H1 (cell line): ENCODE results near the gene CDC7. TPM values are rescaled to one million over a fixed set of nuclear protein-coding genes. Genes with fewer than 3 reads are reported as not detected.

ENCODE experiments used
- CTCF ChIA-PET: fragments of 300-600 bp; sonication (Branson Sonifier 250); formaldehyde crosslinking; loops from one replicate; lab custom pipeline; 2021; ENCODE audit not compliant: partially characterized antibody; lab: Charles Lee
- POLR2A ChIA-PET: fragments of 300-600 bp; sonication (Branson Sonifier 250); formaldehyde crosslinking; loops from one replicate; lab custom pipeline; 2021; ENCODE audit warnings: inconsistent platforms; ENCODE audit not compliant: partially characterized antibody; lab: Charles Lee
- DNase-seq, 2 experiments: peaks; one replicate each; pipeline versions ENCODE4 v3.0.0 to v3.0.0-alpha.2; 2010 to 2022; ENCODE audit warnings: low spot score in 2 of 2, low read depth in 1 of 2, mixed read lengths in 1 of 2
- FAIRE-seq: peaks from 2 replicates; lab custom pipeline; 2011; peaks lifted over from hg19 to GRCh38; lab: Jason Lieb, UNC
- H2AFZ ChIP-seq: 2 replicates; pipeline ENCODE4 v1.8.1; 2012; ENCODE audit warnings: low read length, inconsistent platforms
- H2AK5ac ChIP-seq: 2 replicates; pipeline ENCODE4 v1.6.1; 2013; ENCODE audit warnings: low read depth, low read length
- H2BK120ac ChIP-seq: replicated peaks from 2 replicates; pipeline ENCODE3; 2013; ENCODE audit warnings: low read depth, low read length, inconsistent platforms
- H2BK12ac ChIP-seq: 2 replicates; pipeline ENCODE4 v1.6.1; 2013; ENCODE audit warnings: low read depth, low read length
- H2BK15ac ChIP-seq: 2 replicates; pipeline ENCODE4 v1.6.1; 2013; ENCODE audit warnings: low read length
- H2BK20ac ChIP-seq: 2 replicates; pipeline ENCODE4 v1.6.1; 2013; ENCODE audit warnings: low read length
- H2BK5ac ChIP-seq: 2 replicates; pipeline ENCODE4 v1.6.1; 2013; ENCODE audit warnings: low read depth, low read length
- H3K14ac ChIP-seq: 2 replicates; pipeline ENCODE4 v1.6.1; 2013; ENCODE audit warnings: inconsistent platforms; ENCODE audit not compliant: insufficient read length
- H3K18ac ChIP-seq: 2 replicates; pipeline ENCODE4 v1.6.1; 2013; ENCODE audit warnings: low read length; ENCODE audit errors: extremely low read depth
- H3K23ac ChIP-seq: 2 replicates; pipeline ENCODE4 v1.6.1; 2013; ENCODE audit warnings: inconsistent platforms; ENCODE audit not compliant: insufficient read length
- H3K23me2 ChIP-seq: 2 replicates; pipeline ENCODE4 v1.6.1; 2013; ENCODE audit warnings: low read depth, low read length
- H3K27ac ChIP-seq: 2 replicates; pipeline ENCODE4 v1.6.1; 2011; ENCODE audit warnings: low read depth, low read length, inconsistent platforms
- H3K27me3 ChIP-seq, 4 experiments: replicated peaks in 1 of 4; 1 replicate in 1 of 4; 2 replicates in 3 of 4; pipeline versions ENCODE4 v1.6.1 to v1.8.1; 2011 to 2013; ENCODE audit warnings: low read length in 3 of 4, mild to moderate bottlenecking in 3 of 4, inconsistent platforms in 2 of 4, mixed read lengths in 2 of 4, moderate library complexity in 1 of 4; ENCODE audit not compliant: control insufficient read depth in 3 of 4, insufficient read depth in 3 of 4; ENCODE audit errors: extremely low read depth in 1 of 4
- H3K36me3 ChIP-seq, 4 experiments: 2 replicates each; pipeline versions ENCODE4 v1.6.1 to v1.8.1; 2011 to 2013; ENCODE audit warnings: mild to moderate bottlenecking in 4 of 4, low read length in 3 of 4, moderate library complexity in 2 of 4, control low read depth in 1 of 4, inconsistent platforms in 1 of 4; ENCODE audit not compliant: insufficient read depth in 4 of 4, control insufficient read depth in 2 of 4
- H3K4ac ChIP-seq: replicated peaks from 2 replicates; pipeline ENCODE3; 2013; ENCODE audit warnings: low read length, low read depth, mixed read lengths, inconsistent platforms; ENCODE audit not compliant: insufficient read length
- H3K4me1 ChIP-seq, 4 experiments: replicated peaks in 1 of 4; 1 replicate in 1 of 4; 2 replicates in 3 of 4; pipeline versions ENCODE4 v1.6.1 to v1.8.1; 2011 to 2013; ENCODE audit warnings: low read length in 3 of 4, inconsistent platforms in 2 of 4, mixed read lengths in 1 of 4; ENCODE audit not compliant: insufficient read depth in 4 of 4, control insufficient read depth in 3 of 4
- H3K4me2 ChIP-seq, 2 experiments: 2 replicates each; pipeline versions ENCODE4 v1.6.1 to v1.8.1; 2011 to 2013; ENCODE audit warnings: low read depth in 2 of 2, low read length in 2 of 2, control low read depth in 1 of 2, inconsistent platforms in 1 of 2, mild to moderate bottlenecking in 1 of 2; ENCODE audit not compliant: insufficient read depth in 1 of 2
- H3K4me3 ChIP-seq, 4 experiments: fragments of 200-600, 300-600 bp in 1 of 4; sonication (generic), shearing (Covaris generic), sonication (Bioruptor Twin) in 1 of 4; 2 replicates each; pipeline versions ENCODE4 v1.5.1 to v1.8.1; 2011 to 2016; ENCODE audit warnings: low read length in 4 of 4, low read depth in 3 of 4, control low read depth in 2 of 4, inconsistent platforms in 2 of 4, mild to moderate bottlenecking in 2 of 4, mixed read lengths in 1 of 4, moderate library complexity in 1 of 4; ENCODE audit not compliant: insufficient read depth in 2 of 4; ENCODE audit errors: extremely low read depth in 1 of 4
- H3K56ac ChIP-seq: replicated peaks from 2 replicates; pipeline ENCODE3; 2013; ENCODE audit warnings: low read depth, mild to moderate bottlenecking, mixed read lengths, low read length, inconsistent platforms; ENCODE audit not compliant: insufficient read length
- H3K79me1 ChIP-seq: 2 replicates; pipeline ENCODE4 v1.6.1; 2013; ENCODE audit warnings: low read depth, low read length, control low read depth
- H3K79me2 ChIP-seq, 2 experiments: 2 replicates each; pipeline versions ENCODE4 v1.6.1 to v1.8.1; 2012 to 2013; ENCODE audit warnings: low read length in 2 of 2, mild to moderate bottlenecking in 2 of 2, inconsistent platforms in 1 of 2; ENCODE audit not compliant: insufficient read depth in 2 of 2, control insufficient read depth in 1 of 2
- H3K9ac ChIP-seq, 4 experiments: replicated peaks in 1 of 4; 1 replicate in 1 of 4; 2 replicates in 3 of 4; pipeline versions ENCODE4 v1.6.1 to v1.8.1; 2011 to 2013; ENCODE audit warnings: low read depth in 3 of 4, low read length in 3 of 4, control low read depth in 2 of 4, mild to moderate bottlenecking in 2 of 4, moderate library complexity in 2 of 4, inconsistent platforms in 1 of 4; ENCODE audit errors: extremely low read depth in 1 of 4
- H3K9me3 ChIP-seq, 2 experiments: 2 replicates each; pipeline versions ENCODE4 v1.6.1 to v1.8.1; 2012 to 2013; ENCODE audit warnings: mild to moderate bottlenecking in 2 of 2, moderate library complexity in 2 of 2, control low read depth in 1 of 2, inconsistent platforms in 1 of 2, low read depth in 1 of 2, low read length in 1 of 2, mixed read lengths in 1 of 2; ENCODE audit not compliant: insufficient read depth in 2 of 2
- H4K20me1 ChIP-seq, 2 experiments: replicated peaks in 1 of 2; 2 replicates each; pipeline versions ENCODE3 to v1.8.1; 2011 to 2013; ENCODE audit warnings: inconsistent platforms in 2 of 2, low read length in 2 of 2, mild to moderate bottlenecking in 1 of 2; ENCODE audit not compliant: insufficient read depth in 2 of 2, control insufficient read depth in 1 of 2
- H4K5ac ChIP-seq: 2 replicates; pipeline ENCODE4 v1.6.1; 2013; ENCODE audit warnings: low read length, low read depth, mixed read lengths, inconsistent platforms; ENCODE audit not compliant: insufficient read length
- H4K8ac ChIP-seq: 2 replicates; pipeline ENCODE4 v1.8.0; 2013; ENCODE audit warnings: mild to moderate bottlenecking, moderate library complexity, low read length, inconsistent platforms; ENCODE audit not compliant: insufficient read depth; ENCODE audit errors: extremely low read depth
- H4K91ac ChIP-seq: replicated peaks from 2 replicates; pipeline ENCODE3; 2013; ENCODE audit warnings: low read length, mixed read lengths, inconsistent platforms; ENCODE audit not compliant: insufficient read length
- ATF3 ChIP-seq: IDR thresholded peaks from 2 replicates; pipeline ENCODE4 v1.6.1; 2011; ENCODE audit warnings: low read depth, mild to moderate bottlenecking, low read length; ENCODE audit not compliant: insufficient read depth
- BACH1 ChIP-seq: IDR thresholded peaks from 2 replicates; pipeline ENCODE4 v1.6.1; 2012; ENCODE audit warnings: low read length, improper control_type of control experiment
- BRCA1 ChIP-seq: IDR thresholded peaks from 2 replicates; pipeline ENCODE4 v1.6.1; 2012; ENCODE audit warnings: low read depth, low read length, improper control_type of control experiment
- E2F6 ChIP-seq: IDR thresholded peaks from 2 replicates; pipeline ENCODE4 v1.6.1; 2012; ENCODE audit warnings: inconsistent platforms
- EZH2 ChIP-seq: fragments of 200-600 bp; sonication (generic); IDR thresholded peaks from 2 replicates; pipeline ENCODE4 v1.7.1; 2012; ENCODE audit warnings: low read depth, mild to moderate bottlenecking, moderate library complexity, low read length, inconsistent platforms; ENCODE audit not compliant: severe bottlenecking
- HDAC2 ChIP-seq, 2 experiments: fragments of 300-600 bp in 1 of 2; sonication (generic) in 1 of 2; IDR thresholded peaks; 2 replicates each; pipeline ENCODE4 v1.6.1; 2011 to 2012; ENCODE audit warnings: low read depth in 2 of 2, low read length in 2 of 2, mild to moderate bottlenecking in 2 of 2, moderate library complexity in 2 of 2, borderline replicate concordance in 1 of 2, inconsistent platforms in 1 of 2
- RAD21 ChIP-seq, 2 experiments: IDR thresholded peaks in 1 of 2; conservative IDR thresholded peaks in 1 of 2; 2 replicates each; pipeline ENCODE4 v1.6.1; 2011; ENCODE audit warnings: low read depth in 2 of 2, low read length in 2 of 2, improper control_type of control experiment in 1 of 2, inconsistent platforms in 1 of 2, mild to moderate bottlenecking in 1 of 2, moderate library complexity in 1 of 2
- SP4 ChIP-seq: IDR thresholded peaks from 2 replicates; pipeline ENCODE4 v1.6.1; 2012; ENCODE audit warnings: low read length, inconsistent platforms
- TAF1 ChIP-seq: IDR thresholded peaks from 2 replicates; pipeline ENCODE4 v1.6.1; 2011; ENCODE audit warnings: mild to moderate bottlenecking, low read depth, low read length
- TBP ChIP-seq: IDR thresholded peaks from 2 replicates; pipeline ENCODE4 v1.6.1; 2011; ENCODE audit warnings: low read depth, low read length, improper control_type of control experiment
- YY1 ChIP-seq: IDR thresholded peaks from 2 replicates; pipeline ENCODE4 v1.6.1; 2011; ENCODE audit warnings: low read depth, mild to moderate bottlenecking, low read length
- WGBS, 2 experiments: shearing (Covaris generic) in 1 of 2; methylation state at CpG; one replicate each; pipeline versions ENCODE4 v1.1.6 to v1.1.7; 2013 to 2015; ENCODE audit warnings: low lambda C conversion rate in 2 of 2, mixed read lengths in 2 of 2, inconsistent platforms in 1 of 2, low coverage in 1 of 2, missing lambda C conversion rate in 1 of 2; ENCODE audit not compliant: insufficient replicate concordance in 2 of 2, insufficient coverage in 1 of 2, insufficient read length in 1 of 2; ENCODE audit errors: extremely low coverage in 1 of 2, missing lambda C conversion rate in 1 of 2; 5-methylcytosine and 5-hydroxymethylcytosine counted together
- polyA plus RNA-seq, 7 experiments: library from polyadenylated mRNA; depleted of rRNA in 3 of 7; stranded (reverse) in 5 of 7; unstranded in 2 of 7; fragments of >200 nt in 5 of 7; fragments of 200-250 nt in 2 of 7; gene quantifications; 1 replicate in 5 of 7; 2 replicates in 1 of 7; 4 replicates in 1 of 7; pipeline versions ENCODE4 v1.2.1 to v1.2.3, GENCODE V29; 2011 to 2013; ENCODE audit warnings: missing spikeins in 2 of 7, mixed read lengths in 2 of 7
- total RNA-seq: library from RNA; stranded (reverse); fragmentation: NEBNext Ultra II Directional; extraction: Animal tissue kit (Norgen Biotek cat#: 25700); gene quantifications from 2 replicates; pipeline ENCODE4 v1.2.1, GENCODE V29; 2021

Gene CDC7
- total and polyA plus RNA-seq, 2 of the 8 experiments (the other 6 are each of a cell fraction or from before 2014, with no cell fraction given), result 12.2 to 34.4 TPM

- H3K18ac ChIP-seq, result no peak overlapping the region
- no peaks in the 10 kb centered on the region for H4K20me1 ChIP-seq
- H3K27ac ChIP-seq, result no peak overlapping the region
- no peak overlapping the region for H2BK5ac ChIP-seq
- no peaks in the 10 kb centered on the region for H3K23me2 ChIP-seq
- H4K91ac ChIP-seq, result no peak overlapping the region
- FAIRE-seq (no peak), DNase-seq (no peak)
- H2AK5ac ChIP-seq, result no peak overlapping the region
- no peak overlapping the region for H3K56ac ChIP-seq
- no peak overlapping the region for H2BK15ac ChIP-seq
- H3K27me3 ChIP-seq, result no peaks in the 10 kb centered on the region
- no peak overlapping the region for H2BK120ac ChIP-seq
- no peak overlapping the region for H3K23ac ChIP-seq
- no peak overlapping the region for H4K8ac ChIP-seq
- H3K4ac ChIP-seq, result no peak overlapping the region
- no peak overlapping the region for H2BK20ac ChIP-seq
- no peak overlapping the region for H3K9ac ChIP-seq
- no peak overlapping the region for H3K4me3 ChIP-seq
- WGBS, 2 experiments, result 91% methylated on average over 4 of the region's 4 CpGs; no CpG with 5 or more reads in 1 of the 2 experiments
- H3K36me3 ChIP-seq, result no peaks in the 10 kb centered on the region; a peak in 1 of 8 replicates
- H3K79me2 ChIP-seq, result no peaks in the 10 kb centered on the region
- H2BK12ac ChIP-seq, result no peak overlapping the region
- POLR2A ChIA-PET, result no interaction called here
- H3K4me1 ChIP-seq, result peaks cover 0 to 5% (median 0%) of the 10 kb centered on the region in 4 experiments; a peak in 1 of 7 replicates
- no peak overlapping the region for H3K14ac ChIP-seq
- no peaks in the 10 kb centered on the region for H3K79me1 ChIP-seq
- H3K9me3 ChIP-seq, result peaks cover 0 to 4% of the 10 kb centered on the region in 2 experiments; a peak in 2 of 4 replicates
- H3K4me2 ChIP-seq, result no peak overlapping the region
- H4K5ac ChIP-seq, result no peak overlapping the region
- CTCF ChIA-PET, result interaction anchor here (0.9 kb wide), 1 partner anchor 395 kb away, joined by 4 read pairs; no protein-coding TSS in a partner anchor
- no peak overlapping the region for H2AFZ ChIP-seq
- no peak for TF ChIP-seq BRCA1
- TF ChIP-seq YY1, result no peak
- TF ChIP-seq EZH2, result no peak
- no peak for TF ChIP-seq ATF3
- no peak for TF ChIP-seq SP4
- no peak for TF ChIP-seq TBP
- no peak for TF ChIP-seq RAD21 (IDR thresholded peaks at IDR 0.05 in 1 of 2, conservative IDR thresholded peaks at IDR 0.05 in 1 of 2; ENCODE audit: low read depth in 2 of 2, low read length in 2 of 2)
- TF ChIP-seq E2F6, result no peak
- TF ChIP-seq TAF1, result no peak
- no peak for TF ChIP-seq BACH1
- no peak for TF ChIP-seq HDAC2 (IDR thresholded peaks at IDR 0.05; ENCODE audit: borderline replicate concordance in 1 of 2, low read depth in 2 of 2, low read length in 2 of 2)
Observed at GRCh38 chr1:91559838-91560565, 59.4 kb downstream of the CDC7 start.
